GM21423 (cell line): Measurements from ENCODE around the gene ADAM33.

Experiments used
- ATAC-seq: cut with Tn5 transposase; IDR thresholded peaks from one replicate; pipeline ENCODE4 v1.9.1; 2021; ENCODE audit warnings: mild to moderate bottlenecking, moderate library complexity; ENCODE audit not compliant: unreplicated experiment

Gene ADAM33

GRCh38 chr20:3681931-3682781 lies at the start of gene ADAM33:
TSS of gene ADAM33 (minus strand) at chr20:3682010. CDS start at chr20:3682004, 6 bp downstream.
- ATAC-seq: no peak

- no peak for ATAC-seq
Observed at GRCh38 chr20:3730803-3731672, 49.2 kb upstream of the ADAM33 start.

GRCh38 chr20:3729811-3730540 lies 48.2 kb upstream of the ADAM33 start:
- ATAC-seq: no peak

GRCh38 chr20:3729378-3729777 lies 47.6 kb upstream of the ADAM33 start:
- ATAC-seq: no peak

GRCh38 chr20:3728876-3729275 lies 47.1 kb upstream of the ADAM33 start:
- no peak for ATAC-seq

GRCh38 chr20:3728354-3728753 lies 46.5 kb upstream of the ADAM33 start:
- ATAC-seq: no peak

GRCh38 chr20:3727401-3728021 lies 45.7 kb upstream of the ADAM33 start:
- ATAC-seq: no peak

- no peak for ATAC-seq
Observed at GRCh38 chr20:3724356-3724755, 42.5 kb upstream of the ADAM33 start.

- no peak for ATAC-seq
Observed at GRCh38 chr20:3723284-3723683, 41.5 kb upstream of the ADAM33 start.

- no peak for ATAC-seq
Observed at GRCh38 chr20:3721912-3722311, 40.1 kb upstream of the ADAM33 start.

- no peak for ATAC-seq
Observed at GRCh38 chr20:3720626-3721025, 38.8 kb upstream of the ADAM33 start.

GRCh38 chr20:3720068-3720467 lies 38.3 kb upstream of the ADAM33 start:
- no peak for ATAC-seq

- ATAC-seq: no peak
Observed at GRCh38 chr20:3719046-3719445, 37.2 kb upstream of the ADAM33 start.

GRCh38 chr20:3716195-3716834 lies 34.5 kb upstream of the ADAM33 start:
- ATAC-seq: no peak

GRCh38 chr20:3714092-3714491 lies 32.3 kb upstream of the ADAM33 start:
- ATAC-seq: no peak

GRCh38 chr20:3712279-3712873 lies 30.6 kb upstream of the ADAM33 start, which contains the start of gene SIGLEC1:
TSS of gene SIGLEC1 (minus strand) at chr20:3712600. CDS start at chr20:3707128, 5,472 bp downstream.
- no peak for ATAC-seq

GRCh38 chr20:3711484-3711941 lies 29.7 kb upstream of the ADAM33 start:
- no peak for ATAC-seq

GRCh38 chr20:3710703-3711483 lies 29.1 kb upstream of the ADAM33 start:
- ATAC-seq: no peak

GRCh38 chr20:3710011-3710466 lies 28.2 kb upstream of the ADAM33 start:
- no peak for ATAC-seq
